Right atrium auricular region (tissue), 2 donors: ENCODE measurements around the gene LRRK1. TPM values are rescaled to one million over a fixed set of nuclear protein-coding genes. Genes with fewer than 3 reads are reported as not detected.
A peak's percentile ranks its signal among the peaks of the same experiment; 100 is the strongest.

Experiments used
- DNase-seq: peaks from one replicate; pipeline ENCODE4 v3.0.0-alpha.2; 2019; ENCODE audit warnings: low spot score
- H3K27ac ChIP-seq, 2 donors: fragments of 200-600 bp; sonication (generic); 1 replicate in 1 of 2; 2 replicates in 1 of 2; pipeline ENCODE4 v1.5.1; 2016 to 2019
- H3K27me3 ChIP-seq, 2 donors: fragments of 200-600 bp; sonication (generic); one replicate each; pipeline versions ENCODE4 v1.5.1 to v1.6.0; 2017 to 2019
- H3K36me3 ChIP-seq: fragments of 200-600 bp; sonication (generic); one replicate; pipeline ENCODE4 v1.5.1; 2016
- H3K4me1 ChIP-seq, 2 donors: fragments of 200-600 bp; sonication (generic); one replicate each; pipeline versions ENCODE4 v1.5.1 to v1.6.0; 2017 to 2019
- H3K4me3 ChIP-seq, 2 donors: fragments of 200-600 bp; sonication (generic); 1 replicate in 1 of 2; 2 replicates in 1 of 2; pipeline ENCODE4 v1.5.1; 2017 to 2019; ENCODE audit warnings: mild to moderate bottlenecking in 1 of 2, moderate library complexity in 1 of 2
- H3K9me3 ChIP-seq, 2 donors: fragments of 200-600 bp; sonication (generic); one replicate each; pipeline ENCODE4 v1.5.1; 2019
- total RNA-seq, 2 donors: library from RNA; depleted of rRNA; stranded (reverse); fragments of >200 nt; gene quantifications; one replicate each; pipeline ENCODE4 v1.1.0, GENCODE V29; 2016
- TF ChIP-seq, protein P1 (sequence below), 2 donors: fragments of 200-600 bp; sonication (generic); IDR thresholded peaks; one replicate each; pipeline ENCODE4 v1.5.1; 2019; ENCODE audit warnings: antibody characterized with exemption in 2 of 2

LRRK1 gene
- total RNA-seq, 2 donors from 2014 or later: 1.9 to 4.4 TPM

DNA sequence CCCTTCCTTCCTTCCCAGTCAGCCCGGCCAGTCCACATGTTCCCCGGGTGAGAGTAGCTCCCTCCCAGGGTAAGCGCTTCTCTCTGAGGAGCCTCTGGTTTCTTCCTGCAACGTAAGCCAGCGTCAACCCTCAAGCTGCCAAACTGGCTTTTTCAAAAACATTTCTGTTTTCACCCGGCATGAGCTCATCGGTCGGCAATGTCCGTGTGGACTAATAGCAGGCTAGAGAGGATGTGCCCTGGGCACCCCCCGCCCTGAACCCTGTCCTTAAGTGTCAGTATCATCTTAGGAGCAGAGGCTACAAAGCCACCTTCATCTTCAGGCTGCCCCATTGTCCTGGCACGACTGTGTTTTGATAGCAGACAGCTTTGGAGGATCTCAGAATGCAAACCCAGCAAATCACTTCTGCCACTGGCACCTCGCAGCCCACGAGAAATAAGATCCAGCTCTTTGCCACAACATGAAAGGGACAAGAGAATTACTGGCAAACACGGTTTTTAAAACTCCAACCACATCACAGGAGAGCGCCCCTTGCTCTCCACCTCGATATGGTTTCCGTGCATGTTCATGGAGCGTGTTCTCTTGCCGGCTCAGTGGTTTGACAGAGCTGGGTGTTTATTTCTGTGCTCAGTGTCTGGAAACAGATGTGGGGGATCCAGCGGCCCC is 29.6 kb upstream of the LRRK1 start:
- H3K9me3 ChIP-seq: no peaks in the 10 kb centered on the region
- peak; percentile 83 for DNase-seq
- no peaks in the 10 kb centered on the region for H3K27me3 ChIP-seq
- H3K27ac ChIP-seq: peak overlapping the region; percentile 7 to 55
- TF ChIP-seq, protein P1, sequence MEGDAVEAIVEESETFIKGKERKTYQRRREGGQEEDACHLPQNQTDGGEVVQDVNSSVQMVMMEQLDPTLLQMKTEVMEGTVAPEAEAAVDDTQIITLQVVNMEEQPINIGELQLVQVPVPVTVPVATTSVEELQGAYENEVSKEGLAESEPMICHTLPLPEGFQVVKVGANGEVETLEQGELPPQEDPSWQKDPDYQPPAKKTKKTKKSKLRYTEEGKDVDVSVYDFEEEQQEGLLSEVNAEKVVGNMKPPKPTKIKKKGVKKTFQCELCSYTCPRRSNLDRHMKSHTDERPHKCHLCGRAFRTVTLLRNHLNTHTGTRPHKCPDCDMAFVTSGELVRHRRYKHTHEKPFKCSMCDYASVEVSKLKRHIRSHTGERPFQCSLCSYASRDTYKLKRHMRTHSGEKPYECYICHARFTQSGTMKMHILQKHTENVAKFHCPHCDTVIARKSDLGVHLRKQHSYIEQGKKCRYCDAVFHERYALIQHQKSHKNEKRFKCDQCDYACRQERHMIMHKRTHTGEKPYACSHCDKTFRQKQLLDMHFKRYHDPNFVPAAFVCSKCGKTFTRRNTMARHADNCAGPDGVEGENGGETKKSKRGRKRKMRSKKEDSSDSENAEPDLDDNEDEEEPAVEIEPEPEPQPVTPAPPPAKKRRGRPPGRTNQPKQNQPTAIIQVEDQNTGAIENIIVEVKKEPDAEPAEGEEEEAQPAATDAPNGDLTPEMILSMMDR (IDR thresholded peaks at IDR 0.05): no peak
- peaks cover 0 to 39% of the 10 kb centered on the region in 2 donors for H3K4me1 ChIP-seq
- H3K36me3 ChIP-seq: no peaks in the 10 kb centered on the region
- no peak overlapping the region for H3K4me3 ChIP-seq

DNA sequence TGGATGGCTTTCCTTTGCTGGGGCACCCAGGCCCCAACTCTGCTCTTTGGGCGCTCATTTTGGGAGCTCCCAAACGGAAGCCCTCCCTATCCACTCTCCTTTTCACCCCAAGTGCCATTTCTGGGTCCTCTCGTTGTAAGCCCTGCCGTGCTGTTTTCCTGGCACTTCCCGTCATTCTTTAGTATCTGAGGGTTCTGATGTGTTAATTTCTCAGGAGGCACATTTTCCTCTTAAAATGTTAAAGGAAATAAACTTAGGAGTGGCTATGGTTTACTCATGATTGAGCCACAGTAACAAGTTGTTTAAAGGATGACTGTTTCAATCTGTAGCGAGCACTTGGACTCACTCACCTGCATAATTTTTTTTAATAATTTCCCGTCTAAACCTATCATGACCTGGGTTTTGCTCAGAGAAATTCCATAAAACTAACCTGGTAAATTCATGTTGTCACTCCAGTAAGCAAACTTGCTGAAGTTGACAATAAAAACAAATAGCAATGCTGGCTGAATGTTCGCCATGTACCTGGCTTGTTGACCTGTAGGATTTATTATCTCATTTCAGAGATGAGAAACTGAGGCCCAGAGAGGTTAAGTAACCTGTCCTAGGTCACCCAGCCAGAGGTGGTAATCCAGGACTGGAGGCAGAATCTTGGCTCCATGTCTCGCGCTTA is 29.0 kb upstream of the LRRK1 start:
- H3K4me1 ChIP-seq: peaks cover 0 to 42% of the 10 kb centered on the region in 2 donors
- TF ChIP-seq, protein P1 (IDR thresholded peaks at IDR 0.05): no peak
- H3K27ac ChIP-seq: peak overlapping the region; percentile 7 to 55
- H3K36me3 ChIP-seq: no peaks in the 10 kb centered on the region
- no peak overlapping the region for H3K4me3 ChIP-seq
- DNase-seq: no peak
- H3K27me3 ChIP-seq: no peaks in the 10 kb centered on the region
- H3K9me3 ChIP-seq: no peaks in the 10 kb centered on the region

DNA sequence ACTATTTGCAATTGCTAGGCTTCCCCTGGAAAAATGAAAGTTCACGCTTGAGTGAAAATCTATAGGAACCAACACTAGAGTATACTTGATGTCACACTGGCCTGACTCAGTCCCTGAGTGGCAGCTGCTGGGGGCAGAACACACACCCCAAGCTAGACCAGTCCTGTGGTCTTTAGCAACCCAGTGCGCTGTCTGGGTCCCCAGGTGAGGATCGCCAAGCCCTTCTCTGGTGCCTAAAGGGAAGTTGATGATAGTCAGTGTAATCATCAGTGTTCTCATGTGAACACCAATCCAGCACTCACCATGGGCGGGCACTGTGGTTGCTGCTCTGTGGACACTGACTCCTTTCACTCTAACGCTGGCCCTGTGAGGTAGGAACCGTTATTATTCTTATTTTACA is 28.3 kb upstream of the LRRK1 start:
- TF ChIP-seq, protein P1 (IDR thresholded peaks at IDR 0.05): no peak
- Histone ChIP-seq H3K4me3 (no peak overlapping the region), H3K36me3 (no peaks in the 10 kb centered on the region), H3K27ac (no peak overlapping the region), H3K4me1 (peaks cover 0 to 42% of the 10 kb centered on the region in 2 donors), H3K27me3 (no peaks in the 10 kb centered on the region), H3K9me3 (no peaks in the 10 kb centered on the region)
- DNase-seq: no peak

DNA sequence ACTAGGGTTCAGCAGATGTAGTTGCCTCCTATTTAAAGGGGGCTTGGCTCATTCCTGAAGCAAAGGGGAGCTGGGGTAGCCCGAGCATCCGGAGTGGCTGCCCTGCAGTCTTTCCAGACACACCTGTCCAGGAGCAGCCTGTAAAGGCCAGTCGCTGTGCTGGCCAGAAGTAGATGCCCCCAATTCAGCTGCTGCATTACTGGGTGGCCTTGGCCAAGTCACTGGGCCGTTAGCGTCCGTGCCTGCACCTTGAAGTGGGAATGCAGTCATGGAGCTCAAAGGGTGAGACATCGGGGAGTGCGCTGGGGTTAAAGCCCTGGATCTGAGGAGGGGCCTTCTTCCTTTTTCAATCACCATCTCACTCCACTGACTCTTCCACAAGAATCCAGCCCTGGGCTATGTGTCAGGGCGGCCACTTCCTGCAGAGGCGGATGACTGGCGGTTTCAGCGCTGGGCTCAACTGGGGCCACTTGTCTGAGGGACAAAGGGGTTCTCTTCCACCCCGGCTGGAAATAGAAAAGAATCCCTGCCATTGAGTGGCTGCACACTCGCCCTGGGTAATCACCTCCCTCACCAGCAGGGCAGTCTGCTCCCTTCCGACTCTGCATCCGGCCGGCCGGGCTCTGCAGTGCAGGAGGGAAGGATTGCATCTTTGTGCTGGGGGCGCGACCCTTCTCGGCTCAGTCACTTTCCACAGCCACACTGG is 27.7 kb upstream of the LRRK1 start:
- H3K4me1 ChIP-seq: peaks cover 0 to 42% of the 10 kb centered on the region in 2 donors
- H3K4me3 ChIP-seq: no peak overlapping the region
- no peaks in the 10 kb centered on the region for H3K27me3 ChIP-seq
- DNase-seq: no peak
- H3K9me3 ChIP-seq: no peaks in the 10 kb centered on the region
- H3K27ac ChIP-seq: no peak overlapping the region
- TF ChIP-seq, protein P1 (IDR thresholded peaks at IDR 0.05): no peak
- no peaks in the 10 kb centered on the region for H3K36me3 ChIP-seq

DNA sequence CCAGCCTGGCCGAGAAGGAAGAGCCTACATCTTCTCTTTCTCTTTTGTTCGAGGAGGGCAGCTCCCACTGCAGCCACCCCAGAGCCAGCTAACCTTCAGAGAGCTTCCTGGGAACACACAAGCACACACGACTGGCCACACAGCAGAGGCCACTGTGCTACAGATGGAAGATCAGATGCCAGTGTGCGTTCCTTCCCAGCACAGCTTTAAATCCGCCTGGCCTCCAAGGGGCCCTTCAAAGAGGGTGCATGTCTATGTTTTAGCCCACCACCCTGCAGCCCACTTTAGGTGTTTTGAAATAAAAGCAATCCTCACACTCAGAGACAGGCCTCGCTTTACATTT is 27.2 kb upstream of the LRRK1 start:
- no peak for DNase-seq
- no peak overlapping the region for H3K4me3 ChIP-seq
- TF ChIP-seq, protein P1 (IDR thresholded peaks at IDR 0.05): no peak
- peaks cover 0 to 42% of the 10 kb centered on the region in 2 donors for H3K4me1 ChIP-seq
- no peaks in the 10 kb centered on the region for H3K27me3 ChIP-seq
- H3K36me3 ChIP-seq: no peaks in the 10 kb centered on the region
- no peaks in the 10 kb centered on the region for H3K9me3 ChIP-seq
- H3K27ac ChIP-seq: no peak overlapping the region
